Jurkat, Clone E6-1 (cell line): Measurements from ENCODE around the gene MRPL57.
A peak's percentile ranks its signal among the peaks of the same experiment; 100 is the strongest.
"Not testable (repeated sequence)": the region's sequence is repeated elsewhere in the genome, so short reads cannot be mapped to it uniquely, and the experiment has no call there.

ENCODE experiments used
- DNase-seq: peaks from one replicate; pipeline ENCODE4 v3.0.0-alpha.2; 2011; ENCODE audit warnings: low read depth, low spot score
- H3K4me3 ChIP-seq: 2 replicates; pipeline ENCODE4 v1.5.1; 2011; ENCODE audit warnings: mild to moderate bottlenecking, low read length, control low read depth, moderate library complexity

The MRPL57 gene

DNA sequence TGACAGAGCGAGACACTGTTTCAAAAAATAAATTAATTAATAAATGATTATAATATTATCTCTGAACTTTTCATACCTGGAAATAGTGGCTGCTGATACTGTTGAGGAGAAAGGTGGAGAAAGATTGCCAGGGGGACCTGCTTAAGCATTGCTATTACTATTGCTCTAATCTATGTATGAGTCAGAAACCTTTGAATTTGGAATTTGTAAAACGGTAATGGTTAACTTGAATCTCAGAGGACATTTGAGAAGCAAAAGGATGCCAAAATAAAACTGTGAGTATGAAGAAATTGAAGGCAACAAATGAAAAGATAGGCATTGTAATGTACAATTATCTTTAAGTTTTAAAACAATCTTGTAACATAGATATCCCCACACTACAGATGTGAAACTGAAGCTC is 5.2 kb downstream of the MRPL57 start:
- no peak overlapping the region for H3K4me3 ChIP-seq
- DNase-seq: no peak

DNA sequence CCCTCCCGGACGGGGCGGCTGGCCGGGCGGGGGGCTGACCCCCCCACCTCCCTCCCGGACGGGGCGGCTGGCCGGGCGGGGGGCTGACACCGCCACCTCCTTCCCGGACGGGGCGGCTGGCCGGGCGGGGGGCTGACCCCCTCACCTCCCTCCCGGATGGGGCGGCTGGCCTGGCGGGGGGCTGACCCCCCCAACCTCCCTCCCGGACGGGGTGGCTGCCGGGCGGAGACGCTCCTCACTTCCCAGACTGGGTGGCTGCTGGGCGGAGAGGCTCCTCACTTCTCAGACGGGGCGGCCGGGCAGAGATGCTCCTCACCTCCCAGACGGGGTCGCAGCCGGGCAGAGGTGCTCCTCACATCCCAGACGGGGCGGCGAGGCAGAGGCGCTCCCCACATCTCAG is 10.0 kb downstream of the MRPL57 start:
- DNase-seq, H3K4me3 ChIP-seq: not testable (repeated sequence)

DNA sequence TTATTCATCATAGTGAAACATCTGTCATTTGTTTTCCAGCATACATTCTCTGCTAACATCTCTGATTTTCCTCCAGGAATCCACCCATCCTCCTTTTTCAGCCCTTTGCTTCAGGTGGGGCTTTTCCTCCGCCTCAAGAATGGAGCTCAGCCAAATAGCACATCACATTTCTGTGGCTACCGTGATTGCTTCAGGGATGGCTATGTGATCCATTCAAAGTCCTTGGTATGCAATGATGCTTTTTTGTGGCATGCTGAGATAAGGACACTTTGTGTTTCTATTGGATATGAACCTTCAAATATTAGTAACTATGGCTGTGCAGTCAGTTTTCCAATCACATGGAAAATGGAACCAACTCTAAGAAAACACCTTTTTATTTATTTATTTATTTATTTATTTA is 18.3 kb downstream of the MRPL57 start:
- H3K4me3 ChIP-seq, DNase-seq: not testable (repeated sequence)

DNA sequence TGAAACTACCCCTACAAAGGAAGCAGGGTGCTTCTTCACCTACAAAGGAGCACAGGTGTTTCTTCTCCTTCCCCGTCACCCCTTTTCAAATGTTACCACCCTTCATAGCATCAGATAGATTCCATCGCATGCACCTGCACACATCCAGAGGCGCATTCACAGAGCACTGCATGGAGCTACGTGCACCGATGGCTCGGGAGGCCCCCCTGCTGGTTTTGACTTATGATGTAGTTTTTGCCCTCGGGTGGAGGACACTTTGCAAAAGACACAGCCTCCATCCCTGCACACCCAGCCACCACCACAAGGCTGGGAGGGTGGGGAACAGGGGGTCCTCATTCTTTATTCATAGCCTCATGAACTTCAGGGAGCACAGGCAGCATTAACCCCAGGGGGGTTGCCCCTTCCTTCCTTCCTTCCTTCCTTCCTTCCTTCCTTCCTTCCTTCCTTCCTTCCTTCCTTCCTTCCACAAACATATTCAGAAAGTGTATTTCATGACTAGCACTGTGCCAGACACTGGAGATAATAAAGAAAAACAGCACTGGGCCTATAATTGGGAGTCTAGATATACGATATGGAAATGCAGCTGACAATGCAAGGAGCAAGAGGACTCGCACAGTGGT is 21.3 kb downstream of the MRPL57 start:
- not testable (repeated sequence) for DNase-seq, H3K4me3 ChIP-seq

DNA sequence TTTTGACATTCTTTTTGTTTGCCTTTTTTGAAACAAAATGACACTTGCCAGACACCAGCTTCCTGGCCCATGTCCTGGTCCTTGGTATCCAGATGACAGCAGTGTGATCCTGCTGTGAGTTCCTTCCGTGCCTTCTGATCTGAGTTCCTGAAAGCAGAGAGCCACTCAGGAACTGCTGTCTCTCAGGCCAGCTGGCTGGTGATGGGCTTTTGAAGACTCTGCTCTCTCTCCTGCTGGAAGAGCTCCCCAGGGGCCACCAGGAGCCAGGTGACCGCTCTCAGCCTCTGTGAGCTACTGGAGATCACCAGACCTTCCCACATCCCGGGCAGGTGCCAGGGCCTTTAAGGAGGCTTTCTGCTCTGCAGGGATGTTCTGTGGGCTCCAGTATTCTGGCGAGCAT is 21.9 kb downstream of the MRPL57 start:
- H3K4me3 ChIP-seq, DNase-seq: not testable (repeated sequence)

DNA sequence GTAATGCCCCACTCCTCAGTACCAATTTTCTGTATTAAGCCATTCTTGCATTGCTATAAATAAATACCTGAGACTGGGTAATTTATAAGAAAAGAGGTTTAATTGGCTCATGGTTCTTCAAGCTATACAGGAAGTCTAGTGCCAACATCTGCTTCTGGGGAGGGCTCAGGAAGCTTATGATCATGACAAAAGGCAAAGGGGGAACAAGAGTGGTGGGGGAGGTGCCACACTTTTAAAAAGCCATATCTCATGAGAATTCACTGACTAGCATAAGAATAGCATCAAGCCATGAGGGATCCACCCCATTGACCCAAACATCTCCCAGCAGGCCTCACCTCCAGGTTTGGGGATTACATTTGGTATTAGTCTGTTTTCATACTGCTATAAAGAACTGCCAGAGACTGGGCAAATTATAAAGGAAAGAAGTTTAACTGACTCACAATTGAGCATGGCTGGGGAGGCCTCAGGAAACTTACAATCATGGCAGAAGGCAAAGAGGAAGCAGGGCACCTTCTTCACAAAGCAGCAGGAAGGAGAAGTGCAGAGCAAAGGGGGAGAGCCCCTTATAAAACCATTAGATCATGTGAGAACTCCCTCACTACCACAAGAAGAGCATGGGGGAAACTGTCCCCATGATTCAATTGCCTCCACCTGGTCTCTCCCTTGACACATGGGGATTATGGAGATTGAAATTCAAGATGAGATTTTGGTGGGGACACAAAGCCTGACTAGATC is 25.2 kb downstream of the MRPL57 start:
- H3K4me3 ChIP-seq, DNase-seq: not testable (repeated sequence)

DNA sequence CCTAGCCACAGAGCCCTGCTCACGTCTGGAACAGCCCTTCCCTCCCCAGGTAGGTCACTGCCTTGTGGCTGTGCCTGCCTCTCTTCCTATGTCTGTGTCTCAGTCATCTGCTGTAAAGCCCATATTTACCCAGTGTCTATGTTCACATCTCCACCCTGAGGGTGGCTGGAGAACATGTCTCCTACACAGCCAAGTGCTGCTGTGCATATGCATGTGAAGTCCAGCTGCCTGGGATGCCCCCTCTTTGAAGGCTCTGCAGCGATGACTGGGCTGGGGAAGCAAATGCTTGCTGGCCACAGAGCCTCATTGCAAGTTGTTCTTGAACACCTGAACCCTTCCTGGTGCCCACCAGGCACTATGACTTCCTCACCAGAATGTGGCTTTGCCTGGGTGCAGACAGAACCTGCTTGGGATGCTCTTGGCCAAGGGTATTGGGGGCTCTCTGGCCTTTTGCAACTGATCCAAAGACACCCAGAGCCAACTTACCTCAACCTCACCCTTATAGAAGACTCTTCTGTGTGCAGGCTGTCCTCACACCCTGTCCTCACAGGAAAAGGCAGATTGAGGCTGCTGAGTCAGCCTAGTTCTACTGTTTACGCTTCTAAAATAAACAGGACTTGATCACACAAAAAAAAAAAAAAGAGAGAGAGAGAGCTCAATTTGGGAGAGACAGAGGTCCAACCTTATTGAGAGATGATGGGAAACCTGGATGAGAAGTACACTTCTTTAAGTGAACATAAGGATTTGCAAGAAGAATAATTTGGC is 26.5 kb downstream of the MRPL57 start:
- H3K4me3 ChIP-seq: no peak overlapping the region
- DNase-seq: no peak

DNA sequence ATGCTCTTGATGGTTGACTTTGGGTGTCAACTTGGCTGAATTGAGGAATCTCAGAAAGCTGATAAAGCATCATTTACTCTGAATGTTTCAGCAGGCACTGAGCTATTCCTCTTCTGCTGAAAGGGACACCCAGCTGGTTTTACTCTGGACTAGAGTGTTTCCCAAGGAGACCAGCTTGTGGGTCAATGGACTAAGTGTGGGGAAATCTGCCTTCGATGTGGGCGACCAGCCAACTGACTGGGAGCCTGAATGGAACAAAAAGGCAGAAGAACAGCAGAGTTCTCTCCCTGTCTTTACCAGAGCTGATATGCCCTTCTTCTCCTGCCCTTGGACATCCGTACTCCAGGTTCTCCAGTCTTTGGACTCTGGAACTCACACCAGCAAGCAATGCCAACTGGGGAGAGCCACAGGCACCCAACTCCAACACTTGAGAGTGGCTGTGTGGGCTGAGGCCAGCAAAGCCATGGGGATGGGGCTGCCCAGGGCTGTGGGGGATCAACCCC is 32.2 kb downstream of the MRPL57 start:
- no peak overlapping the region for H3K4me3 ChIP-seq
- no peak for DNase-seq

DNA sequence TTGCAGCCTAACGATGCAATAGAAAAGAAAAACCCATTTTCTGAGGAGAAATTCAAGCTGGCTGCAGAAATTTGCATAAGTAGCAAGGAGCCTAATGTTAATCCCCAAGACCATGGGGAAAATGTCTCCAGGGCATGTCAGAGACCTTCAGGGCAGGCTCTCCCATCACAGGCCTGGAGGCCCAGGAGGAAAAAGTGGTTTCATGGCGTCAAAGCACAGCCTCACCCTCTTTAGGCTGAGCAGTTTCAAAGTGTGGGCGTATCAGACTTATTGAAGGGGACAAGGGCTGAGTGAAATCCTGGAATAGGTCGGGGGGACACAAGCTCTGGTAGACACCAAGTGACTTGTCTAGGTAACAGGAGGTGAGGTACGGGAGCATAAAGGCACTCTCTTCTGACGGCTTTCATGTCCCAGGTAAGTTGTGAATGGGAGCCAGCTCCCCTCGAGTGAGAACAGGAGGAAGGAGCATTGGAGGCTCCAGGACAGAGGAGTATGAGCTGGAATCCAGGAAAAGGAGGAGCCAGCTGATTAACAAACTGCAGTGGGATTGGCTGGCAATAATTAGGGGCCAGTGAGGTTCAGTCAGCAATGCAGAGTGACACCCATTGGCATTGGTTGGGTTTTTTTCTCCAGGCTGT is 35.8 kb downstream of the MRPL57 start:
- no peak overlapping the region for H3K4me3 ChIP-seq
- DNase-seq: no peak

DNA sequence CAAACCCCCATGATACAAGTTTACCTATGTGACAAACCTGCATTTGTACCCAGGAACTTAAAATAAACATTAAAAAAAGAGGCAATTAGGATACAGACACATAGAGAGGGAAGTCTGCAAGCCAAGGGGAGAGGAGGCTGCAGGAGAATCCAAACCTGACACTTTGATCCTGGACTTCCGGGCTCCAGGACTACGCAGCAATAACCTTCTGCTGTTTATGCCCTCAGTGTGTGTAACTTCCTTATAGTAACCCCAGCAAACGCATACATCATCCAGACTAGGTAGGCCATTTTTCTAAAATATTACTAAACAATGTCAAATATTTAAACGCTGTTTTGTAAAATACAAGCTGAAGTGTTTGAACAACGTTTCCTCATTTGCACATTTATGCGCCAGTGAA is 39.0 kb downstream of the MRPL57 start:
- DNase-seq, H3K4me3 ChIP-seq: not testable (repeated sequence)

DNA sequence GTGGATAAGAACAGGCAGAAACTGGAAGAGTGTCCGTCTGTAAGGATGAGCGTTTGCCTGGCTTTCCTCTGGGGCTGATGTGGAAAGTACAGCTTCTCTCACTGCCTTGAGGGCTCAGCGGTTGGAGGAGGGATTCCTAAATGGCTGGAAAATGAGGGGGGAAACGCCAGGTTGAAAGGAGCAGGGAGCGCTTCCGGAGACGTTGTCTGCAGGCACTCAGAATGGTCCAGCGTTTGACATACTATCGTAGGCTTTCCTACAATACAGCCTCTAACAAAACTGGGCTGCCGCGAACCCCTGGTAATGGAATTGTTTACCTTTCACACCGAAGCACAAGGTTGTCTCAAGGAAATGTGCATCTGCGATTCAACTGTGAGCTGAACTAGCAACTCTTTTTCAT is 39.9 kb downstream of the MRPL57 start:
- no peak overlapping the region for H3K4me3 ChIP-seq
- no peak for DNase-seq

DNA sequence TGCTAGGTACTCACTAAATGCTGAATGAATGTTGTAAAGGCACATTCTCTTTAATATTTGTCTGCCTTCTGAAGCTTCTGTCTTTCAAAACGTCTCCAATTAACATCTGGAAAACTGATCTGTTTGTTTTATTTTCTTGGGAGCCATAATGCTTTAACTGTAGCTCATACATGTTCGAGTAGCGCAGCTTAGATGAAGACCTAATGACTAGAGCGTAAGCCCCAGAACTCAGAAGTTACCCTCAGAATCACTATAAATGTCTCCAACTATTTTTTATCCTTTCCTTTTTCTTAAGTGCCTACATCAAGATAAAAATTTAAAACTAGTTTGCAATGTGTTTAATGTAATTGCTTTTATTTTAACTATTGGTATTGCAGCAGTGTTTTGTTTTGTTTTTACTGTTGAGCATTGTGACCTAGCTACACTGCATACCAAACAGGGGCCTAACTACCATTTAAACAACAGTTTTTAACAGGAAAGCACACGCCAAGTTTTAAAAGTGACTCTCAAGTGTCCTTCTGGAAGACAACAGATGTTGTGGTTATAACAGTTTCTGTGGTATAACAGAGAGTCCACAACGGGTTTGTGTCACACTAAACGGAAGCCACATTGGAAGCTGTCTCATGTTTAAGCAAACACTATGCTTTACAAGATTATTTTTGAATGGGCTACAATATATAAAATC is 42.0 kb downstream of the MRPL57 start:
- H3K4me3 ChIP-seq: peak overlapping the region; percentile 27
- DNase-seq: peak; percentile 98

DNA sequence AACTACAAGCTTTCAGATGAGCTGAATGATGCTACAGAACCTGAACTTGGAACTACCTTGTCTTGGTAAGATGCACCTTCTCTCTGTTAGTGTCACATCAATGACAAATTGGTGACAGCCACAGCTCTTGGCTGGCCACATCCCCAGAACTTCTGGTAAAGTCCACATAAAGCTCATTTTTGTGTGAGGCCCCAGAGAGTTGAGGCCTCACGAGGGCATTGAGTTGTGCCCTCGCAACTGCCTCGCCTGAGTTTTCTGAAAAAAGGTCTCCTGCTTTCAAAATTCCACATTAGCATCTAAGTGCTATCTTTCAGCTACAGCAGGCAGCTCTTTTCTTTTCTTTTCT is 42.6 kb downstream of the MRPL57 start:
- H3K4me3 ChIP-seq: peak overlapping the region; percentile 27
- DNase-seq: no peak

DNA sequence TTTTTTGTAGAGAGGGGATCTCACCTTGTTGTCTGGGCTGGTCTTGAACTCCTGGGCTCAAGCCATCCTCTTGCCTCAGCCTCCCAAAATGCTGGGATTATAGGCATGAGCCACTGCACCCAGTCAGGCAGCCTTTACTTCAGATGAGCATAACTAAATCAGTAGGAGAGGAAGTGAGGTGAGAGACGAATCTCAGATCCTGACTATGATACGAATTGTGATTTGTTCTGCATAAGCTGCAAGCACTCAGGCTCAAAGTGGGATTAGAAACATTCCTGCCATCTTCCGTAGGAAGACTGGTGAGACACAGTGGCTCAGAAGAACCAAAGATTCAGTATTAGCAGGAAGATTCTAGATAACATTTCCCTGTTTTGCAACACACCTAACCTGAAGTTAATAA is 43.3 kb downstream of the MRPL57 start:
- peak; percentile 55 for DNase-seq
- peak overlapping the region; percentile 21 for H3K4me3 ChIP-seq

DNA sequence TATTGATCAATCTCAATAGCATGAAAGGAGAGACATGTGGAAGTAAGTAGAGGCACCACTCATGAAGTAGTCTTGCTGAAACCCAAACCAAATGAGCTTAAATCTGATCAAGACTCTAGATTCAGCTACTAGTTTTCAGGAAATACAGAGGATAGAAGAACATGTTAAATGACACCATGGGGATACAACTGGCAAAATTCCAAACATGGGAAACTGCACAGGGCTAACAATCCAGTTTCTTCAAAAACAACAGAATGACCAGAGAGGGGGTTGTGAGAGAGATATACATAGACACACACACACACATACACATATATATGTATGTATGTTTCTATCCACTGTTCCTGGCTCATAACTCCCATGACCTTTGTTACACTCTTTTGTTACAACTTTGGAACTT is 44.8 kb downstream of the MRPL57 start:
- no peak overlapping the region for H3K4me3 ChIP-seq
- DNase-seq: no peak

DNA sequence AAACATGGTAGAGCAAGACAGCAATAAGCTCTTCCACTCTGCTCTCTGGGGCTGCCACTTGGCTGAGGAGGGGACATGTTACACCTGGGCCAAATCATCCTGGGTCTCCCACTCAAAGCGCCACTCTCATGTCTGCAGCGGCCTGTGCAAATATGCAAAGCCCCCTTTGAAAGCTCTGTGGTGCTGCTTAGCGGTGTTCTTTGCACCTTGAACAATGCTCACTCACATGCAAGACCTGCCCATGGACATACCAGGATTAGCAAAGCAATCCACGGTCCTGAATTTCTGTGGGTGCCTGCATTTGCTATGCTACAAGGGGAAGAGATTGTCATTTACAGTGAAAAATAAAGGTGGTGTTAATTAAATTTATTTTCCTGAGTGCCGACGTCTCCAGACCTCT is 48.6 kb downstream of the MRPL57 start:
- no peak for DNase-seq
- no peak overlapping the region for H3K4me3 ChIP-seq

DNA sequence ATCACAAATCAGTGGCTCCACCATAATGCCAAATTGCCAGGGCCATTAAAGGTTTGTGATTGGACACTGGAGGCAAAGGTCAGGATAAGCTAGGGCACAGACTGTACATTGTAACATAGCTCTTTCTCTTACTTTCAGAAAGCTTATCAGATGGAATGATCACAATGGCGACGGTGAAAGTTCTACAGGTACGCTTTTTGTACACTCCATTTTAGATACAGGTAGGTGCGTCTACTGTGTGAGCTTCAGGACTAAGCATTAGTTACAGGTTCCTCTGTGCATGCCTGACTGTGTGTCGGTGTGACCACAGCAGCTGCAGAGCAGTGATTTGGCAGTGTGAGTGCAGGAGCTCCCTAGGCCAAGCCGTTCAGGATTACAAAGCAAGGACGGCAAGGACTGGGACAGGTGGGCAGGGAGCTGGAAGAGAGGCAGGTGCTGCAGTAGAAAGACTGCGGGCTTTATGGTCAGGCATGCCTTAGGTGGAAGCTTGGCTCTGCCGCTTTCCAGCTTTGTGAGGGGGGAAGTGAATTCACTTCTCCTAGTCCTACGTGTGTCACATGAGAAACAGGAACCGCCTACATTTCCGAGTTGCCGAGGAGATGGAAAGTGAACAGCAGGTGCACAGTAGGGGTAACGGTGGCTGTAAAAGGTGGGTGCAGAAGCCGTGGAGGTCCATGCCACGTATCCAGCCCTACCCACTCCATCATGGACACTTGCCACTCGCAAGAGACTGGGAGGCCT is 49.6 kb downstream of the MRPL57 start:
- H3K4me3 ChIP-seq: no peak overlapping the region
- DNase-seq: no peak

DNA sequence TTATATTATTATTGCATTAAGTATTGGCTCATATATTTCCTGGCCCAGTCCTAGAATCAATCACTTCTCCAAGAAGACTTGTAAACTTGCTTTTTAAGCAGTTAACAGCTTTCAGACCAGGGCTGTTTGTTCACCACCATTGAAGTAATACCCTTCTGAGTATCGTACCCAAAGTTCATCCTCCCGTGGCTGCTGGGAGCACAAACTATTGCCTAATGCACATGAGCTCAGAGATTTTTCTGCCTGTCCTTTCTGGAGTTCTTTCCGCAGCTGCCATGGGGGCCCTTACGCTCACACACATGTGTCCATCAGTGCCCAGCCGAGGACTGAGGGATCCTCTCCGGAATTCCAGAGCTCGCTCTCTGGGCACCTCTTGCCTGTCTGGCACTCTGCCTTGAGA is 51.5 kb downstream of the MRPL57 start:
- H3K4me3 ChIP-seq: no peak overlapping the region
- DNase-seq: no peak
